ENCODE measurements around the gene TBX1.

GRCh38 chr22:19731361-19732135, 29.0 kb upstream of the TBX1 start:
- no peak for TF ChIP-seq CTCF (IDR thresholded peaks at IDR 0.05; ENCODE audit: poor library complexity)
- no peak for TF ChIP-seq EZH2 (IDR thresholded peaks at IDR 0.05; ENCODE audit: borderline replicate concordance)

All from hepatocyte (in vitro differentiated cells).